SK-N-SH treated with all-trans-retinoic acid at 6 μM for 48 hours (cell line): ENCODE data around the gene CDA.

Experiments
- ATAC-seq: fragments of 200-7000 bp; cut with Tn5 transposase; 3 replicates; pipeline ENCODE4 v1.9.1; 2020; ENCODE audit warnings: mild to moderate bottlenecking, moderate library complexity
- ARNTL ChIP-seq: fragments of 450-650 bp; formaldehyde crosslinking; IDR thresholded peaks from 2 replicates; pipeline ENCODE4 v1.5.0; 2020; ENCODE audit warnings: low read depth, mild to moderate bottlenecking, moderate library complexity, borderline replicate concordance
- BACH2 ChIP-seq: fragments of 250-450 bp; sonication (Bioruptor Pico); IDR thresholded peaks from 2 replicates; pipeline ENCODE4 v1.9.0; 2021; ENCODE audit warnings: mild to moderate bottlenecking, borderline replicate concordance
- CSDC2 ChIP-seq: fragments of 250-450 bp; sonication (Bioruptor Pico); IDR thresholded peaks from 2 replicates; pipeline ENCODE4 v1.5.0; 2020; ENCODE audit warnings: mild to moderate bottlenecking, moderate library complexity
- ESRRG ChIP-seq: fragments of 250-450 bp; sonication (Bioruptor Pico); IDR thresholded peaks from 2 replicates; pipeline ENCODE4 v1.6.1; 2021; ENCODE audit warnings: mild to moderate bottlenecking
- GLIS3 ChIP-seq: fragments of 250-450 bp; sonication (Bioruptor Pico); IDR thresholded peaks from 2 replicates; pipeline ENCODE4 v1.5.0; 2020; ENCODE audit warnings: mild to moderate bottlenecking, moderate library complexity
- ISL1 ChIP-seq: fragments of 250-450 bp; sonication (Bioruptor Pico); IDR thresholded peaks from 2 replicates; pipeline ENCODE4 v2.1.2; 2022; ENCODE audit warnings: mild to moderate bottlenecking, moderate library complexity
- OSR1 ChIP-seq: fragments of 250-450 bp; sonication (Bioruptor Pico); IDR thresholded peaks from 2 replicates; pipeline ENCODE4 v1.8.0; 2022; ENCODE audit warnings: moderate library complexity, mild to moderate bottlenecking, inconsistent platforms
- PPARA ChIP-seq: fragments of 250-450 bp; sonication (Bioruptor Pico); IDR thresholded peaks from 2 replicates; pipeline ENCODE4 v1.5.0; 2020; ENCODE audit warnings: mild to moderate bottlenecking, borderline replicate concordance
- RARB ChIP-seq: fragments of 250-450 bp; sonication (Bioruptor Pico); IDR thresholded peaks from 2 replicates; pipeline ENCODE4 v1.8.0; 2021; ENCODE audit warnings: mild to moderate bottlenecking, moderate library complexity
- SNAI2 ChIP-seq: fragments of 250-450 bp; sonication (Bioruptor Pico); IDR thresholded peaks from 2 replicates; pipeline ENCODE4 v1.5.0; 2020; ENCODE audit warnings: mild to moderate bottlenecking, moderate library complexity
- TCF4 ChIP-seq: fragments of 250-450 bp; sonication (Bioruptor Pico); IDR thresholded peaks from 2 replicates; pipeline ENCODE4 v1.8.0; 2021; ENCODE audit warnings: mild to moderate bottlenecking, moderate library complexity, borderline replicate concordance
- TOX ChIP-seq: fragments of 250-450 bp; sonication (Bioruptor Pico); IDR thresholded peaks from 2 replicates; pipeline ENCODE4 v1.8.0; 2021; ENCODE audit warnings: mild to moderate bottlenecking, moderate library complexity, borderline replicate concordance
- ZC3H10 ChIP-seq: fragments of 250-450 bp; sonication (Bioruptor Pico); IDR thresholded peaks from 2 replicates; pipeline ENCODE4 v1.5.1; 2021; ENCODE audit warnings: mild to moderate bottlenecking, moderate library complexity
- ZFP3 ChIP-seq: fragments of 250-450 bp; sonication (Bioruptor Pico); IDR thresholded peaks from 2 replicates; pipeline ENCODE4 v1.5.0; 2020; ENCODE audit warnings: mild to moderate bottlenecking, moderate library complexity
- ZFP30 ChIP-seq: fragments of 450-650 bp; formaldehyde crosslinking; IDR thresholded peaks from 2 replicates; pipeline ENCODE4 v1.5.0; 2022; ENCODE audit warnings: mild to moderate bottlenecking, moderate library complexity
- ZNF565 ChIP-seq: fragments of 450-650 bp; formaldehyde crosslinking; conservative IDR thresholded peaks from 2 replicates; pipeline ENCODE4 v1.5.0; 2020; ENCODE audit warnings: low read depth, mild to moderate bottlenecking, moderate library complexity
- ZNF8 ChIP-seq: fragments of 450-650 bp; formaldehyde crosslinking; IDR thresholded peaks from 2 replicates; pipeline ENCODE4 v1.5.0; 2020; ENCODE audit warnings: mild to moderate bottlenecking, moderate library complexity
- TF ChIP-seq, protein P1 (sequence below): fragments of 250-450 bp; sonication (Bioruptor Pico); IDR thresholded peaks from 2 replicates; pipeline ENCODE4 v1.8.0; 2020; ENCODE audit warnings: mild to moderate bottlenecking, moderate library complexity, borderline replicate concordance
- TF ChIP-seq, protein P2 (sequence below): fragments of 250-450 bp; sonication (Bioruptor Pico); IDR thresholded peaks from 2 replicates; pipeline ENCODE4 v1.8.0; 2021; ENCODE audit warnings: low read depth, mild to moderate bottlenecking, moderate library complexity, borderline replicate concordance
- TF ChIP-seq, protein P3 (sequence below): fragments of 250-450 bp; sonication (Bioruptor Pico); IDR thresholded peaks from 2 replicates; pipeline ENCODE4 v1.5.1; 2020; ENCODE audit warnings: low read depth, mild to moderate bottlenecking, moderate library complexity
- TF ChIP-seq, protein P4 (sequence below): fragments of 250-450 bp; sonication (Bioruptor Pico); IDR thresholded peaks from 2 replicates; pipeline ENCODE4 v1.5.1; 2021; ENCODE audit warnings: mild to moderate bottlenecking, moderate library complexity

Gene CDA

DNA sequence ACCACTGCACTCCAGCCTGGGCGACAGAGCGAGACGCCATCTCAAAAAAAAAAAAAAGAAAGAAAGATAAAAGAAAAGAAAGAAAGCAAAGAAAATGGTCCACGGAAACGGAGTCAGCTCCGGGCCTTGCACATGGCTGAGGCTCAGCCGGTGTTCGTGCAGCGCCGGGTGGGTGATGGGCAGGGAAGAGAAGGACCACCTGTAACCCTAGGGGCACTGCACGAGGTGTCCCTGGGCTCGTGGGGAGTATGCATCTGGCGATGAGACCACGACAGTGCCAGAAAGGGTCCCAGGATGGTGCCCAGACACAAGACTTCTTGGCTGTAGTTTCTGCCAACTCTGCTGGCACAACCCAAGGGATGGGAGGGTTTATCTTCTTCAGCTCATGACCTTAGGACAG is 5.8 kb downstream of the CDA start:
- TF ChIP-seq ZC3H10 (CRISPR knock-in tag) (no peak), PPARA (CRISPR knock-in tag) (no peak), ZFP3 (CRISPR knock-in tag) (no peak), CSDC2 (CRISPR knock-in tag) (no peak), ESRRG (no peak), ISL1 (no peak)
- TF ChIP-seq, protein P1, sequence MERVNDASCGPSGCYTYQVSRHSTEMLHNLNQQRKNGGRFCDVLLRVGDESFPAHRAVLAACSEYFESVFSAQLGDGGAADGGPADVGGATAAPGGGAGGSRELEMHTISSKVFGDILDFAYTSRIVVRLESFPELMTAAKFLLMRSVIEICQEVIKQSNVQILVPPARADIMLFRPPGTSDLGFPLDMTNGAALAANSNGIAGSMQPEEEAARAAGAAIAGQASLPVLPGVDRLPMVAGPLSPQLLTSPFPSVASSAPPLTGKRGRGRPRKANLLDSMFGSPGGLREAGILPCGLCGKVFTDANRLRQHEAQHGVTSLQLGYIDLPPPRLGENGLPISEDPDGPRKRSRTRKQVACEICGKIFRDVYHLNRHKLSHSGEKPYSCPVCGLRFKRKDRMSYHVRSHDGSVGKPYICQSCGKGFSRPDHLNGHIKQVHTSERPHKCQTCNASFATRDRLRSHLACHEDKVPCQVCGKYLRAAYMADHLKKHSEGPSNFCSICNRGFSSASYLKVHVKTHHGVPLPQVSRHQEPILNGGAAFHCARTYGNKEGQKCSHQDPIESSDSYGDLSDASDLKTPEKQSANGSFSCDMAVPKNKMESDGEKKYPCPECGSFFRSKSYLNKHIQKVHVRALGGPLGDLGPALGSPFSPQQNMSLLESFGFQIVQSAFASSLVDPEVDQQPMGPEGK (CRISPR knock-in tag) = no peak
- ATAC-seq = no peak

DNA sequence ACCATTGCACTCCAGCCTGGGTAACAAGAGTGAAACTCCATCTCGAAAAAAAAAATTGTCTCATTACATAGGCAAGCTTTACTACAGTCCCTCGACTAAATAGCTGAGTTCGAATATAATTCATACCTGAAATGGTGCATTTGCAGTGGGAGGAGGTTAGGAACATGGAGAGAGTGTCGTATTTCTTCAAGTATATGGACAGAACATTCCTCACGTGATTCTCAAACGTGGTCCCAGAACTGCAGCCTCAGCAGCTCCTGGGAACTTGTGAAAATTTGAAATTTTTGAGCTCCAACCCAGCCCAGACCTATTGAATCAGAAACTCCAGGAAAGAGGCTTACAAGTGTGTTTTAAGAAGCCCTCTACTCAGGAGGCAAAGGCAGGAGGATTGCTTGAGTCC is 7.2 kb downstream of the CDA start:
- TF ChIP-seq ARNTL (CRISPR knock-in tag) (no peak), ZNF8 (CRISPR knock-in tag) (no peak), CSDC2 (CRISPR knock-in tag) (no peak), ESRRG (no peak), ISL1 (no peak), TCF4 (no peak), GLIS3 (CRISPR knock-in tag) (no peak)
- TF ChIP-seq, protein P1 (CRISPR knock-in tag) = no peak
- TF ChIP-seq, protein P2, sequence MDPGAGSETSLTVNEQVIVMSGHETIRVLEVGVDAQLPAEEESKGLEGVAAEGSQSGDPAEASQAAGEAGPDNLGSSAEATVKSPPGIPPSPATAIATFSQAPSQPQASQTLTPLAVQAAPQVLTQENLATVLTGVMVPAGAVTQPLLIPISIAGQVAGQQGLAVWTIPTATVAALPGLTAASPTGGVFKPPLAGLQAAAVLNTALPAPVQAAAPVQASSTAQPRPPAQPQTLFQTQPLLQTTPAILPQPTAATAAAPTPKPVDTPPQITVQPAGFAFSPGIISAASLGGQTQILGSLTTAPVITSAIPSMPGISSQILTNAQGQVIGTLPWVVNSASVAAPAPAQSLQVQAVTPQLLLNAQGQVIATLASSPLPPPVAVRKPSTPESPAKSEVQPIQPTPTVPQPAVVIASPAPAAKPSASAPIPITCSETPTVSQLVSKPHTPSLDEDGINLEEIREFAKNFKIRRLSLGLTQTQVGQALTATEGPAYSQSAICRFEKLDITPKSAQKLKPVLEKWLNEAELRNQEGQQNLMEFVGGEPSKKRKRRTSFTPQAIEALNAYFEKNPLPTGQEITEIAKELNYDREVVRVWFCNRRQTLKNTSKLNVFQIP (CRISPR knock-in tag) = no peak
- TF ChIP-seq, all 23 proteins: peak for 0
- no peak for ATAC-seq

DNA sequence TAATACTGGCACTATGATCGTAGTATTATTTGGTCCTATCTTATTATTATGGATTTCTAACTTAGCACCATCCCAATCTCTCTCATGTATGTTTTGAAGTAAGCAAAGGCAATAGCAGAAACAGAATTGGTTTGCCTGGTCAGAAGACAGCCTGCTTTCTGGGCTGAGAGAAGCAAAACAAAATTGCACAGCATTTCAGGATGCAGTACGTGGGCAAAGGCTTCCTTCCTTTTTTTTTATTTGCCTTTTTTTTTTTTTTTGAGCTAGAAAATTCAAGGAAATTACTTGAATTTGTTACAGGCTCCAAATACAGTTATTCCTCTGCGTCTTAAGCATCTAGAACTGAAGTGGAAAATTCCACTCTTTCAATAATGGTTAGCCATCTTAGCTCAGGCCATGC is 8.8 kb downstream of the CDA start:
- TF ChIP-seq BACH2 (CRISPR knock-in tag) (no peak), ZC3H10 (CRISPR knock-in tag) (no peak), PPARA (CRISPR knock-in tag) (no peak), CSDC2 (CRISPR knock-in tag) (no peak), ARNTL (CRISPR knock-in tag) (no peak), OSR1 (no peak), ESRRG (no peak), RARB (no peak), GLIS3 (CRISPR knock-in tag) (no peak), ZNF8 (CRISPR knock-in tag) (no peak), ZNF565 (CRISPR knock-in tag) (no peak), TCF4 (no peak), SNAI2 (CRISPR knock-in tag) (no peak), ZFP30 (CRISPR knock-in tag) (no peak), TOX (CRISPR knock-in tag) (no peak), ISL1 (no peak)
- TF ChIP-seq, protein P2 (CRISPR knock-in tag) = no peak
- TF ChIP-seq, protein P3, sequence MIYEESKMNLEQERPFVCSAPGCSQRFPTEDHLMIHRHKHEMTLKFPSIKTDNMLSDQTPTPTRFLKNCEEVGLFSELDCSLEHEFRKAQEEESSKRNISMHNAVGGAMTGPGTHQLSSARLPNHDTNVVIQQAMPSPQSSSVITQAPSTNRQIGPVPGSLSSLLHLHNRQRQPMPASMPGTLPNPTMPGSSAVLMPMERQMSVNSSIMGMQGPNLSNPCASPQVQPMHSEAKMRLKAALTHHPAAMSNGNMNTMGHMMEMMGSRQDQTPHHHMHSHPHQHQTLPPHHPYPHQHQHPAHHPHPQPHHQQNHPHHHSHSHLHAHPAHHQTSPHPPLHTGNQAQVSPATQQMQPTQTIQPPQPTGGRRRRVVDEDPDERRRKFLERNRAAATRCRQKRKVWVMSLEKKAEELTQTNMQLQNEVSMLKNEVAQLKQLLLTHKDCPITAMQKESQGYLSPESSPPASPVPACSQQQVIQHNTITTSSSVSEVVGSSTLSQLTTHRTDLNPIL (CRISPR knock-in tag) = no peak
- TF ChIP-seq, protein P4, sequence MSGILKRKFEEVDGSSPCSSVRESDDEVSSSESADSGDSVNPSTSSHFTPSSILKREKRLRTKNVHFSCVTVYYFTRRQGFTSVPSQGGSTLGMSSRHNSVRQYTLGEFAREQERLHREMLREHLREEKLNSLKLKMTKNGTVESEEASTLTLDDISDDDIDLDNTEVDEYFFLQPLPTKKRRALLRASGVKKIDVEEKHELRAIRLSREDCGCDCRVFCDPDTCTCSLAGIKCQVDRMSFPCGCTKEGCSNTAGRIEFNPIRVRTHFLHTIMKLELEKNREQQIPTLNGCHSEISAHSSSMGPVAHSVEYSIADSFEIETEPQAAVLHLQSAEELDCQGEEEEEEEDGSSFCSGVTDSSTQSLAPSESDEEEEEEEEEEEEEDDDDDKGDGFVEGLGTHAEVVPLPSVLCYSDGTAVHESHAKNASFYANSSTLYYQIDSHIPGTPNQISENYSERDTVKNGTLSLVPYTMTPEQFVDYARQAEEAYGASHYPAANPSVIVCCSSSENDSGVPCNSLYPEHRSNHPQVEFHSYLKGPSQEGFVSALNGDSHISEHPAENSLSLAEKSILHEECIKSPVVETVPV (CRISPR knock-in tag) = no peak
- TF ChIP-seq, protein P1 (CRISPR knock-in tag) = no peak
- ATAC-seq = no peak
